ENCODE results near the gene TGM4. TPM values are rescaled to one million over a fixed set of nuclear protein-coding genes. Genes with fewer than 3 reads are reported as not detected.

Gene TGM4
- total RNA-seq, 4 donors from 2014 or later: not detected

DNA sequence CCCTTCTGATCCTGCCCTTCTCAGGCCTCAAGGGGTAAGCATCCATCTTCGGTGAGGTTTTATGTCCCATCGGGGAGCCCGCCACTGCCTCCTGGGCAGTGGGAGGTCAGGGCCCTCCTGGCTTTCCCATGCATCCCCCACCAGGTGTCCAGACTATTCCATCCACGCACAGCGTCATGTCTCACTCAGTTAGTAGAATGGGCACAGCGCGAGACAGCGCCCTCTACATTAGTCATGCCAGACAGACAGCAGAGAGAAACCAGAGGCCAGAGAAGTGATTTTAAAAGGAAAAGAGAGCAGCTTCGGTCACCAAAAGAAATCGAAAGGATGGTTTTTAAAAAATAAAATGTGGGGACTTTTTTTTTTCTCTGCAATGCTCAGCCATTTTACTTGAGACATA lies 51.8 kb downstream of the TGM4 start:
- Histone ChIP-seq H3K4me3 (no peak overlapping the region), H3K27ac (no peak overlapping the region), H3K4me1 (no peaks in the 10 kb centered on the region), H3K36me3 (no peaks in the 10 kb centered on the region), H3K27me3 (no peaks in the 10 kb centered on the region), H3K9me3 (no peaks in the 10 kb centered on the region)
- DNase-seq: no peak
- intact Hi-C loops (cut with DNase I; ENCODE audit: low total_unique reads): no loop called here
- no peak for TF ChIP-seq POLR2A (IDR thresholded peaks at IDR 0.05)
- TF ChIP-seq, protein P1, sequence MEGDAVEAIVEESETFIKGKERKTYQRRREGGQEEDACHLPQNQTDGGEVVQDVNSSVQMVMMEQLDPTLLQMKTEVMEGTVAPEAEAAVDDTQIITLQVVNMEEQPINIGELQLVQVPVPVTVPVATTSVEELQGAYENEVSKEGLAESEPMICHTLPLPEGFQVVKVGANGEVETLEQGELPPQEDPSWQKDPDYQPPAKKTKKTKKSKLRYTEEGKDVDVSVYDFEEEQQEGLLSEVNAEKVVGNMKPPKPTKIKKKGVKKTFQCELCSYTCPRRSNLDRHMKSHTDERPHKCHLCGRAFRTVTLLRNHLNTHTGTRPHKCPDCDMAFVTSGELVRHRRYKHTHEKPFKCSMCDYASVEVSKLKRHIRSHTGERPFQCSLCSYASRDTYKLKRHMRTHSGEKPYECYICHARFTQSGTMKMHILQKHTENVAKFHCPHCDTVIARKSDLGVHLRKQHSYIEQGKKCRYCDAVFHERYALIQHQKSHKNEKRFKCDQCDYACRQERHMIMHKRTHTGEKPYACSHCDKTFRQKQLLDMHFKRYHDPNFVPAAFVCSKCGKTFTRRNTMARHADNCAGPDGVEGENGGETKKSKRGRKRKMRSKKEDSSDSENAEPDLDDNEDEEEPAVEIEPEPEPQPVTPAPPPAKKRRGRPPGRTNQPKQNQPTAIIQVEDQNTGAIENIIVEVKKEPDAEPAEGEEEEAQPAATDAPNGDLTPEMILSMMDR (IDR thresholded peaks at IDR 0.05): no peak

DNA sequence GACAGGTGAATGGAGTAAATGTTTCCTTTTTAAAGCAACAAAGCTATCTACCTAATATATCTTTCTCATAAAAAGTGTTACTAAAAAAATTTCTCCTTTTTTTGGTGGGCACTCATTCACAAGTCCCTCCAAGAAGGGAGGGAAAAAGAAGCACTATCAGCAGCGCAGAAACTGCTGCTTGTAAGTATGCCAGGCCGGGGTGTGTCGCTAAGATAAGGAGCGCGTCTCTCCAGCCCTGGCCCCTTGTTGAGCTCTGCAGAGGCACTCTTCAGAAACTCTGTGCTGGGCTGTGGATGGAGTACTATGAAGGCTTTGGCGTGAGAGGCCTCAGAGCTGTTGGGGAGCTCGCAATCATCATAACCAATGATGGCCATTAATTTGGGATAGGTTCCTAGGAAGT lies 52.5 kb downstream of the TGM4 start:
- Histone ChIP-seq H3K27me3 (no peaks in the 10 kb centered on the region), H3K27ac (no peak overlapping the region), H3K9me3 (no peaks in the 10 kb centered on the region), H3K4me3 (no peak overlapping the region), H3K36me3 (no peaks in the 10 kb centered on the region), H3K4me1 (no peaks in the 10 kb centered on the region)
- DNase-seq: no peak
- intact Hi-C loops (cut with DNase I; ENCODE audit: low total_unique reads): no loop called here
- TF ChIP-seq, protein P1 (IDR thresholded peaks at IDR 0.05): no peak
- no peak for TF ChIP-seq POLR2A (IDR thresholded peaks at IDR 0.05)

DNA sequence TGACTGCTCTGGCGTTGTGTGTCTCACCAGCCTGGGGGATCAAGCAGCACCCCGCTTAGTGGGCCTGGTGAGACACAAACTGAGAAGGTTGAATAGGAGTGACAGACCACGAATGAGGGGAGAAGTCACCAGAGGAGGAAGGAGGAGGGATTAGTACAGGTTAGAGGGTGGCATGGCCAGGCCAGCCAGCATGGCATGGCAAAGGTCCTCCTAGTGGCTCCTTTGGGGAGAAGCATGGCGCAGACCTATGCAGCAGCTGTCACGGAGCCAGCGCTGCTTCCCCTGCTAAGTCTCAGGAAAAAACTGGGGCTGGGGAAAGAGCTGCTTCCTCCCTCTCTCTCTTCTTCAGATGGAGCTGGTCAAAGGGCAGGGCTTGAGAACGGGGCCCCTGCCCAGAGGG lies 53.0 kb downstream of the TGM4 start:
- no peak for TF ChIP-seq POLR2A (IDR thresholded peaks at IDR 0.05)
- TF ChIP-seq, protein P1 (IDR thresholded peaks at IDR 0.05): no peak
- Histone ChIP-seq H3K9me3 (no peaks in the 10 kb centered on the region), H3K4me3 (no peak overlapping the region), H3K27ac (no peak overlapping the region), H3K4me1 (no peaks in the 10 kb centered on the region), H3K27me3 (no peaks in the 10 kb centered on the region), H3K36me3 (no peaks in the 10 kb centered on the region)
- intact Hi-C loops (cut with DNase I; ENCODE audit: low total_unique reads): no loop called here
- DNase-seq: no peak

DNA sequence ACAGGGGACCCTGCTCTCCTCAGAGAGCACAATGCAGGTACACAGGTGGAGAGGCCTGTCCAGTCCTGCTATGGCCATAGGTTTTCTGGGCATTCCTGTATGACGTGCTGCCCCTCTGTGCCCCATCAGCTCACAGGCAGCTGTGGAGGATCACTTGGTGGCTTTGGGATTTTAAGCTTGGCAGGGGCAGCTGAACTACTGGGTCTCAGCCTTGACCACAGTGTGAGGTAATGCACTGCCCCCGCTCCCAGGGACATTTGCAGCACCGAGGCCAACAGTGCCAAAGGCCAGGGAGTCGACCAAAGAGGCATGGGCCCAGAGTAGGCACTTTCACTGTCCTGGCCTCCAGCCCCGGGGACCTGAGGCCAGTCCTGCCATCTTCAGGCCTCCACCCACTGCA lies 55.4 kb downstream of the TGM4 start:
- Histone ChIP-seq H3K4me3 (no peak overlapping the region), H3K4me1 (no peaks in the 10 kb centered on the region), H3K36me3 (no peaks in the 10 kb centered on the region), H3K27ac (no peak overlapping the region), H3K9me3 (no peaks in the 10 kb centered on the region), H3K27me3 (no peaks in the 10 kb centered on the region)
- DNase-seq: no peak
- intact Hi-C loops (cut with DNase I; ENCODE audit: low total_unique reads): no loop called here
- TF ChIP-seq, protein P1 (IDR thresholded peaks at IDR 0.05): no peak
- TF ChIP-seq POLR2A (IDR thresholded peaks at IDR 0.05): no peak

DNA sequence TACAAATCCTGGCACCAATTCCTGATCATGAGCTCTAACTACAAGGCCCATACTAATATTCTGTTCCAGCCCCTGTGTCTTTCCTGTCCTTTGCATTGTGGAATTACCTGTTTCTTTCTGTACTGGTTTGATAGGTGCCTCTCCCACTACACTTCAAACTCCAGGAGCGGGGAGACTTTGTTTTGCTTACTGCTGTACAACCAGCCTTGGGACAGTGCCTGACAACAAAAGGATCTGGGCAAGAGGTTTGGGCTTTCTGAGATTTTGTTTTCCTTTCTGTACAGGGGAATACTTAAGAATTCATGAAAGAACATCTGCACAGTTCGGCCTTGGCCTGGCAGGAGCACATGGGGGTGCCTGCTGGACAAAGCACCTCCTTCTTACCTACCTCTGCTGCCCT lies 56.5 kb downstream of the TGM4 start:
- Histone ChIP-seq H3K9me3 (no peaks in the 10 kb centered on the region), H3K27ac (no peak overlapping the region), H3K4me3 (no peak overlapping the region), H3K27me3 (no peaks in the 10 kb centered on the region), H3K4me1 (no peaks in the 10 kb centered on the region), H3K36me3 (no peaks in the 10 kb centered on the region)
- DNase-seq: no peak
- no peak for TF ChIP-seq POLR2A (IDR thresholded peaks at IDR 0.05)
- TF ChIP-seq, protein P1 (IDR thresholded peaks at IDR 0.05): no peak
- intact Hi-C loops (cut with DNase I; ENCODE audit: low total_unique reads): no loop called here

Measured in uterus (tissue), 4 donors.